ENCODE measurements around the gene HEATR1.

Gene HEATR1

GRCh38 chr1:236540813-236541465 is 63.4 kb downstream of the HEATR1 start:
- DNase-seq (ENCODE audit: low read depth in 2 of 2), result no peak

GRCh38 chr1:236536540-236536939 is 67.8 kb downstream of the HEATR1 start:
- DNase-seq (ENCODE audit: low read depth in 2 of 2), result no peak

- DNase-seq (ENCODE audit: low read depth in 2 of 2), result no peak
Observed at GRCh38 chr1:236535662-236536161, 68.6 kb downstream of the HEATR1 start.

- DNase-seq (ENCODE audit: low read depth in 2 of 2), result no peak
Observed at GRCh38 chr1:236535190-236535589, 69.1 kb downstream of the HEATR1 start.

GRCh38 chr1:236534151-236534651 is 70.1 kb downstream of the HEATR1 start:
- peak; percentile 12 to 35 for DNase-seq (ENCODE audit: low read depth in 2 of 2)

- DNase-seq (ENCODE audit: low read depth in 2 of 2), result no peak
Observed at GRCh38 chr1:236532850-236533249, 71.5 kb downstream of the HEATR1 start.

GRCh38 chr1:236530959-236531358 is 73.4 kb downstream of the HEATR1 start:
- DNase-seq (ENCODE audit: low read depth in 2 of 2), result no peak

- DNase-seq (ENCODE audit: low read depth in 2 of 2), result no peak
Observed at GRCh38 chr1:236530286-236530685, 74.0 kb downstream of the HEATR1 start.

GRCh38 chr1:236526079-236526478 is 78.2 kb downstream of the HEATR1 start:
- no peak for DNase-seq (ENCODE audit: low read depth in 2 of 2)

- DNase-seq (ENCODE audit: low read depth in 2 of 2), result no peak
Observed at GRCh38 chr1:236524895-236525184, 79.5 kb downstream of the HEATR1 start.

- DNase-seq (ENCODE audit: low read depth in 2 of 2), result peak; percentile 36 to 44
Observed at GRCh38 chr1:236524142-236524894, 80.0 kb downstream of the HEATR1 start.

GRCh38 chr1:236523704-236524141 is 80.6 kb downstream of the HEATR1 start, which contains the start of gene LGALS8:
Gene LGALS8, plus strand, starts transcription at chr1:236523982. Its CDS starts 2,089 bp downstream, at chr1:236526071.
- DNase-seq (ENCODE audit: low read depth in 2 of 2), result peak; percentile 85

- no peak for DNase-seq (ENCODE audit: low read depth in 2 of 2)
Observed at GRCh38 chr1:236522937-236523703, 81.2 kb downstream of the HEATR1 start.

GRCh38 chr1:236520445-236521005 is 83.8 kb downstream of the HEATR1 start:
- no peak for DNase-seq (ENCODE audit: low read depth in 2 of 2)

- DNase-seq (ENCODE audit: low read depth in 2 of 2), result no peak
Observed at GRCh38 chr1:236518322-236518721, 86.0 kb downstream of the HEATR1 start.

- DNase-seq (ENCODE audit: low read depth in 2 of 2), result no peak
Observed at GRCh38 chr1:236516929-236517704, 87.2 kb downstream of the HEATR1 start.

GRCh38 chr1:236515443-236515958 is 88.8 kb downstream of the HEATR1 start:
- DNase-seq (ENCODE audit: low read depth in 2 of 2), result no peak

GRCh38 chr1:236514703-236515442 is 89.4 kb downstream of the HEATR1 start:
- no peak for DNase-seq (ENCODE audit: low read depth in 2 of 2)

GRCh38 chr1:236511735-236512418 is 92.4 kb downstream of the HEATR1 start:
- DNase-seq (ENCODE audit: low read depth in 2 of 2), result no peak
